ENCODE data around the gene IL19. TPM values are rescaled to one million over a fixed set of nuclear protein-coding genes. Genes with fewer than 3 reads are reported as not detected.
"Not testable (repeated sequence)": the region's sequence is repeated elsewhere in the genome, so short reads cannot be mapped to it uniquely, and the experiment has no call there.

Gene IL19
- total and polyA plus RNA-seq, 5 donors from 2014 or later: not detected

GRCh38 chr1:206853696-206854095, 83.1 kb downstream of the IL19 start:
- H3K36me3 Mint-ChIP-seq; H3K9me3 ChIP-seq (ENCODE audit: control insufficient read depth in 2 of 2, low read length in 2 of 2); H3K4me3 Mint-ChIP-seq; H3K9me3 Mint-ChIP-seq; H3K4me3 ChIP-seq (ENCODE audit: low read depth, low read length); H3K4me1 ChIP-seq (ENCODE audit: control insufficient read depth, insufficient read depth, low read length, poor library complexity, severe bottlenecking); ATAC-seq (ENCODE audit: low read depth in 2 of 2); H3K36me3 ChIP-seq (ENCODE audit: control insufficient read depth, insufficient read depth, low read length); H3K27ac ChIP-seq (ENCODE audit: insufficient read depth, low read length, poor library complexity, severe bottlenecking); H3K27ac Mint-ChIP-seq; DNase-seq: not testable (repeated sequence)
- peaks cover 17% of the 10 kb centered on the region for H3K27me3 ChIP-seq (ENCODE audit: control insufficient read depth, insufficient read depth, low read length)
- Mint-ChIP-seq H3K4me1 (peaks cover 0 to 11% (median 4%) of the 10 kb centered on the region in 4 donors), H3K27me3 (peaks cover 57% of the 10 kb centered on the region)

- no peaks in the 10 kb centered on the region for H3K36me3 ChIP-seq (ENCODE audit: control insufficient read depth, insufficient read depth, low read length)
- no peaks in the 10 kb centered on the region for H3K9me3 ChIP-seq (ENCODE audit: control insufficient read depth in 2 of 2, low read length in 2 of 2)
- ATAC-seq (ENCODE audit: low read depth in 2 of 2) (no peak), DNase-seq (no peak)
- Mint-ChIP-seq H3K4me1 (peaks cover 0 to 12% (median 6%) of the 10 kb centered on the region in 4 donors), H3K4me3 (no peak overlapping the region), H3K27me3 (peaks cover 48% of the 10 kb centered on the region), H3K9me3 (peaks cover 0 to 4% (median 0%) of the 10 kb centered on the region in 7 donors), H3K36me3 (no peaks in the 10 kb centered on the region), H3K27ac (no peak overlapping the region)
- peaks cover 17% of the 10 kb centered on the region for H3K27me3 ChIP-seq (ENCODE audit: control insufficient read depth, insufficient read depth, low read length)
- no peak overlapping the region for H3K4me3 ChIP-seq (ENCODE audit: low read depth, low read length)
- no peak overlapping the region for H3K27ac ChIP-seq (ENCODE audit: insufficient read depth, low read length, poor library complexity, severe bottlenecking)
- H3K4me1 ChIP-seq (ENCODE audit: control insufficient read depth, insufficient read depth, low read length, poor library complexity, severe bottlenecking): no peaks in the 10 kb centered on the region
These were observed 84.0 kb downstream of the IL19 start for GRCh38 chr1:206854401-206855129.

GRCh38 chr1:206855859-206856258, 85.3 kb downstream of the IL19 start:
- Histone ChIP-seq H3K4me3 (ENCODE audit: low read depth, low read length) (no peak overlapping the region), H3K27me3 (ENCODE audit: control insufficient read depth, insufficient read depth, low read length) (peaks cover 10% of the 10 kb centered on the region), H3K36me3 (ENCODE audit: control insufficient read depth, insufficient read depth, low read length) (no peaks in the 10 kb centered on the region), H3K27ac (ENCODE audit: insufficient read depth, low read length, poor library complexity, severe bottlenecking) (no peak overlapping the region), H3K9me3 (ENCODE audit: control insufficient read depth in 2 of 2, low read length in 2 of 2) (no peaks in the 10 kb centered on the region), H3K4me1 (ENCODE audit: control insufficient read depth, insufficient read depth, low read length, poor library complexity, severe bottlenecking) (no peaks in the 10 kb centered on the region)
- Mint-ChIP-seq H3K27ac (peak overlapping the region in 1 of 3 donors; percentile 75), H3K27me3 (peaks cover 42% of the 10 kb centered on the region), H3K36me3 (no peaks in the 10 kb centered on the region), H3K4me1 (peaks cover 0 to 12% (median 6%) of the 10 kb centered on the region in 4 donors), H3K9me3 (peaks cover 0 to 4% (median 0%) of the 10 kb centered on the region in 7 donors), H3K4me3 (no peak overlapping the region)
- DNase-seq (no peak), ATAC-seq (ENCODE audit: low read depth in 2 of 2) (no peak)

GRCh38 chr1:206856674-206857464, 86.3 kb downstream of the IL19 start:
- no peaks in the 10 kb centered on the region for H3K36me3 ChIP-seq (ENCODE audit: control insufficient read depth, insufficient read depth, low read length)
- H3K4me3 Mint-ChIP-seq: no peak overlapping the region
- no peaks in the 10 kb centered on the region for H3K9me3 ChIP-seq (ENCODE audit: control insufficient read depth in 2 of 2, low read length in 2 of 2)
- no peak overlapping the region for H3K4me3 ChIP-seq (ENCODE audit: low read depth, low read length)
- H3K9me3 Mint-ChIP-seq: peaks cover 0 to 4% (median 0%) of the 10 kb centered on the region in 7 donors
- H3K27me3 ChIP-seq (ENCODE audit: control insufficient read depth, insufficient read depth, low read length): peaks cover 5% of the 10 kb centered on the region
- H3K27me3 Mint-ChIP-seq: peaks cover 42% of the 10 kb centered on the region
- DNase-seq: peak in 2 of 3 donors; percentile 29 to 51
- H3K27ac ChIP-seq (ENCODE audit: insufficient read depth, low read length, poor library complexity, severe bottlenecking): no peak overlapping the region
- H3K27ac Mint-ChIP-seq: peak overlapping the region in 1 of 3 donors; percentile 57
- H3K4me1 Mint-ChIP-seq: peaks cover 0 to 12% (median 6%) of the 10 kb centered on the region in 4 donors
- H3K4me1 ChIP-seq (ENCODE audit: control insufficient read depth, insufficient read depth, low read length, poor library complexity, severe bottlenecking): no peaks in the 10 kb centered on the region
- ATAC-seq (ENCODE audit: low read depth in 2 of 2): peak; percentile 56 to 62
- H3K36me3 Mint-ChIP-seq: no peaks in the 10 kb centered on the region

- Histone ChIP-seq H3K27me3 (ENCODE audit: control insufficient read depth, insufficient read depth, low read length) (peaks cover 8% of the 10 kb centered on the region), H3K4me3 (ENCODE audit: low read depth, low read length) (no peak overlapping the region), H3K27ac (ENCODE audit: insufficient read depth, low read length, poor library complexity, severe bottlenecking) (no peak overlapping the region), H3K9me3 (ENCODE audit: control insufficient read depth in 2 of 2, low read length in 2 of 2) (no peaks in the 10 kb centered on the region), H3K4me1 (ENCODE audit: control insufficient read depth, insufficient read depth, low read length, poor library complexity, severe bottlenecking) (no peaks in the 10 kb centered on the region), H3K36me3 (ENCODE audit: control insufficient read depth, insufficient read depth, low read length) (no peaks in the 10 kb centered on the region)
- Mint-ChIP-seq H3K9me3 (no peaks in the 10 kb centered on the region), H3K4me1 (peaks cover 0 to 12% (median 6%) of the 10 kb centered on the region in 4 donors), H3K27me3 (peaks cover 41% of the 10 kb centered on the region), H3K27ac (peak overlapping the region in 2 of 3 donors; percentile 5 to 15), H3K36me3 (no peaks in the 10 kb centered on the region), H3K4me3 (no peak overlapping the region)
- ATAC-seq (ENCODE audit: low read depth in 2 of 2) (no peak), DNase-seq (peak in 1 of 3 donors; percentile 11)
These were observed 88.5 kb downstream of the IL19 start for GRCh38 chr1:206859082-206859521.

GRCh38 chr1:206860165-206860564, 89.6 kb downstream of the IL19 start:
- H3K4me3 ChIP-seq (ENCODE audit: low read depth, low read length): no peak overlapping the region
- Mint-ChIP-seq H3K4me3 (no peak overlapping the region), H3K36me3 (no peaks in the 10 kb centered on the region), H3K27ac (peak overlapping the region in 1 of 3 donors; percentile 10), H3K9me3 (no peaks in the 10 kb centered on the region), H3K4me1 (peaks cover 0 to 16% (median 9%) of the 10 kb centered on the region in 4 donors), H3K27me3 (peaks cover 47% of the 10 kb centered on the region)
- H3K36me3 ChIP-seq (ENCODE audit: control insufficient read depth, insufficient read depth, low read length): no peaks in the 10 kb centered on the region
- no peak overlapping the region for H3K27ac ChIP-seq (ENCODE audit: insufficient read depth, low read length, poor library complexity, severe bottlenecking)
- H3K9me3 ChIP-seq (ENCODE audit: control insufficient read depth in 2 of 2, low read length in 2 of 2): no peaks in the 10 kb centered on the region
- DNase-seq (no peak), ATAC-seq (ENCODE audit: low read depth in 2 of 2) (no peak)
- peaks cover 8% of the 10 kb centered on the region for H3K27me3 ChIP-seq (ENCODE audit: control insufficient read depth, insufficient read depth, low read length)
- no peaks in the 10 kb centered on the region for H3K4me1 ChIP-seq (ENCODE audit: control insufficient read depth, insufficient read depth, low read length, poor library complexity, severe bottlenecking)

GRCh38 chr1:206863266-206863665, 92.7 kb downstream of the IL19 start:
- Histone ChIP-seq H3K27me3 (ENCODE audit: control insufficient read depth, insufficient read depth, low read length) (peaks cover 16% of the 10 kb centered on the region), H3K4me3 (ENCODE audit: low read depth, low read length) (no peak overlapping the region), H3K4me1 (ENCODE audit: control insufficient read depth, insufficient read depth, low read length, poor library complexity, severe bottlenecking) (no peaks in the 10 kb centered on the region), H3K9me3 (ENCODE audit: control insufficient read depth in 2 of 2, low read length in 2 of 2) (no peaks in the 10 kb centered on the region), H3K36me3 (ENCODE audit: control insufficient read depth, insufficient read depth, low read length) (no peaks in the 10 kb centered on the region), H3K27ac (ENCODE audit: insufficient read depth, low read length, poor library complexity, severe bottlenecking) (no peak overlapping the region)
- H3K27ac Mint-ChIP-seq: peak overlapping the region in 2 of 3 donors; percentile 28 to 53
- DNase-seq (no peak), ATAC-seq (ENCODE audit: low read depth in 2 of 2) (no peak)
- peaks cover 46% of the 10 kb centered on the region for H3K27me3 Mint-ChIP-seq
- no peak overlapping the region for H3K4me3 Mint-ChIP-seq
- H3K36me3 Mint-ChIP-seq: no peaks in the 10 kb centered on the region
- H3K4me1 Mint-ChIP-seq: peaks cover 0 to 10% (median 4%) of the 10 kb centered on the region in 4 donors
- H3K9me3 Mint-ChIP-seq: no peaks in the 10 kb centered on the region
